HEK293 (cell line): ENCODE measurements around the gene CEBPB.

Experiments
- CTCF ChIP-seq: fragments of 450-650 bp; formaldehyde crosslinking; IDR thresholded peaks from 2 replicates; pipeline ENCODE4 v1.5.1; 2016; ENCODE audit warnings: missing biosample characterization, missing genetic modification characterization
- TCF7L2 ChIP-seq: IDR thresholded peaks from 2 replicates; pipeline ENCODE4 v1.6.1; 2011; ENCODE audit warnings: low read depth, mild to moderate bottlenecking, inconsistent platforms, low read length, moderate library complexity, borderline replicate concordance
- ZNF175 ChIP-seq: fragments of 450-650 bp; formaldehyde crosslinking; IDR thresholded peaks from 2 replicates; pipeline ENCODE4 v1.5.1; 2016; ENCODE audit warnings: missing biosample characterization, missing genetic modification characterization
- ZNF707 ChIP-seq: fragments of 450-650 bp; formaldehyde crosslinking; IDR thresholded peaks from 2 replicates; pipeline ENCODE4 v1.5.1; 2016; ENCODE audit warnings: missing biosample characterization, missing genetic modification characterization

GRCh38 chr20:50226093-50226974 is 35.7 kb downstream of the CEBPB start:
- TF ChIP-seq CTCF (tag by site-specific recombination) (no peak), ZNF175 (tag by site-specific recombination) (no peak), ZNF707 (tag by site-specific recombination) (no peak), TCF7L2 (no peak)
